IMR-90 (cell line): Measurements from ENCODE around the gene PRKAR2A.
"Not testable (repeated sequence)": the region's sequence is repeated elsewhere in the genome, so short reads cannot be mapped to it uniquely, and the experiment has no call there.

Experiments
- CEBPB ChIP-seq: IDR thresholded peaks from 2 replicates; pipeline ENCODE4 v1.6.1; 2012; ENCODE audit warnings: low read depth, low read length, improper control_type of control experiment
- CTCF ChIP-seq: conservative IDR thresholded peaks from 2 replicates; pipeline ENCODE4 v1.5.1; 2012; ENCODE audit warnings: mild to moderate bottlenecking, low read depth, low read length, improper control_type of control experiment
- MAFK ChIP-seq: IDR thresholded peaks from 2 replicates; pipeline ENCODE4 v1.6.1; 2012; ENCODE audit warnings: low read depth, low read length, improper control_type of control experiment
- POLR2A ChIP-seq: IDR thresholded peaks from 2 replicates; pipeline ENCODE4 v1.6.1; 2012; ENCODE audit warnings: mild to moderate bottlenecking, low read depth, low read length
- SMC3 ChIP-seq: fragments of 150-350 bp; IDR thresholded peaks from 2 replicates; pipeline ENCODE4 v1.6.1; 2016; ENCODE audit warnings: low read depth, mild to moderate bottlenecking, antibody characterized with exemption, low read length, moderate library complexity

- TF ChIP-seq MAFK, CTCF, POLR2A, SMC3, CEBPB: not testable (repeated sequence)
These were observed 54.2 kb downstream of the PRKAR2A start for GRCh38 chr3:48793484-48793883.
